Spleen (tissue), 11 donors: Measurements from ENCODE around the gene TTLL11. TPM values are rescaled to one million over a fixed set of nuclear protein-coding genes. Genes with fewer than 3 reads are reported as not detected.

Source experiments
- DNase-seq: peaks from one replicate; pipeline ENCODE4 v3.0.0-alpha.2; 2020
- H3K27ac ChIP-seq, 8 donors: fragments of 200-600 bp; sonication (generic) in 7 of 8; 1 replicate in 4 of 8; 2 replicates in 4 of 8; pipeline versions ENCODE4 v1.5.0 to v1.8.0; 2016 to 2021; ENCODE audit warnings: inconsistent platforms in 4 of 8, mild to moderate bottlenecking in 4 of 8, moderate library complexity in 1 of 8
- H3K27me3 ChIP-seq, 7 donors: fragments of 200-600 bp; sonication (generic) in 6 of 7; replicated peaks in 1 of 7; 1 replicate in 4 of 7; 2 replicates in 3 of 7; pipeline versions ENCODE4 v1.5.0 to v1.8.0; 2016 to 2021; ENCODE audit warnings: inconsistent platforms in 3 of 7, mild to moderate bottlenecking in 1 of 7
- H3K36me3 ChIP-seq, 6 donors: fragments of 200-600 bp; sonication (generic) in 5 of 6; 1 replicate in 4 of 6; 2 replicates in 2 of 6; pipeline versions ENCODE4 v1.5.0 to v1.8.0; 2016 to 2021; ENCODE audit warnings: inconsistent platforms in 2 of 6
- H3K4me1 ChIP-seq, 6 donors: fragments of 200-600 bp; sonication (generic) in 5 of 6; 1 replicate in 3 of 6; 2 replicates in 3 of 6; pipeline versions ENCODE4 v1.5.0 to v1.8.0; 2016 to 2021; ENCODE audit warnings: inconsistent platforms in 3 of 6
- H3K4me3 ChIP-seq, 8 donors: fragments of 200-600 bp; sonication (generic) in 7 of 8; 1 replicate in 4 of 8; 2 replicates in 4 of 8; pipeline versions ENCODE4 v1.5.0 to v1.8.0; 2016 to 2021; ENCODE audit warnings: inconsistent platforms in 4 of 8, mild to moderate bottlenecking in 4 of 8, moderate library complexity in 2 of 8
- H3K9me3 ChIP-seq, 8 donors: fragments of 200-600 bp; sonication (generic) in 7 of 8; 1 replicate in 4 of 8; 2 replicates in 4 of 8; pipeline versions ENCODE4 v1.5.0 to v1.8.0; 2016 to 2021; ENCODE audit warnings: inconsistent platforms in 4 of 8
- CTCF ChIP-seq, 11 experiments: fragments of 200-600 bp in 7 of 11; fragments of 450-650 bp in 4 of 11; sonication (generic) in 4 of 11; IDR thresholded peaks in 8 of 11; conservative IDR thresholded peaks in 3 of 11; 1 replicate in 7 of 11; 2 replicates in 4 of 11; pipeline versions ENCODE4 v1.4.0 to v1.8.0; 2016 to 2021; ENCODE audit warnings: antibody characterized with exemption in 11 of 11, inconsistent platforms in 4 of 11, mild to moderate bottlenecking in 1 of 11
- POLR2A ChIP-seq, 3 donors: fragments of 450-650 bp; IDR thresholded peaks; one replicate each; pipeline ENCODE4 v1.5.1; 2017; ENCODE audit warnings: antibody characterized with exemption in 3 of 3, mild to moderate bottlenecking in 1 of 3
- POLR2AphosphoS5 ChIP-seq, 3 donors: sonication (generic); formaldehyde crosslinking; IDR thresholded peaks; one replicate each; pipeline ENCODE4 v1.5.1; 2017; ENCODE audit warnings: antibody characterized with exemption in 3 of 3
- WGBS, 5 donors: extraction: QIAGEN DNeasy Blood & Tissue Kit in 3 of 5; methylation state at CpG; one replicate each; pipeline versions ENCODE4 v1.1.5 to v1.1.7; 2013 to 2018; 5-methylcytosine and 5-hydroxymethylcytosine counted together
- intact Hi-C: fragments of 100-400 bp; cut with DNase I; formaldehyde crosslinking; loops from one replicate; pipeline ENCODE4 v1.15.0; 2023; ENCODE audit warnings: low total_unique reads
- polyA plus RNA-seq, 3 donors: library from polyadenylated mRNA; stranded (reverse); fragments of 200-250 nt; gene quantifications; one replicate each; pipeline ENCODE4 v1.2.1, GENCODE V29; 2013
- total RNA-seq, 7 donors: library from RNA; depleted of rRNA in 3 of 7; stranded (reverse); fragments of >200 nt in 3 of 7; fragmentation: NEBNext Ultra II Directional in 4 of 7; extraction: Animal tissue kit (Norgen Biotek cat#: 25700) in 4 of 7; gene quantifications; one replicate each; pipeline versions ENCODE4 v1.1.0 to v1.2.1, GENCODE V29; 2016 to 2021
- donor health status: healthy with polysubstance abuse.
- donor health status: DM: no; HTN: no; CAD: no; lungs with moderate emphysema.
- donor health status: DM: no; HTN: no; CAD: no.
- donor health status: Bipolar disorder and iron deficiency.
- donor health status: healthy.
- donor health status: DM: no; HTN: no; CAD: no.
- donor health status: DM: yes; HTN: yes; CAD: no.

The TTLL11 gene
- total and polyA plus RNA-seq, 10 donors = 1.6 to 12.8 (median 7.3) TPM

- no peaks in the 10 kb centered on the region for H3K36me3 ChIP-seq
- no peak for DNase-seq
- no peaks in the 10 kb centered on the region for H3K9me3 ChIP-seq
- TF ChIP-seq CTCF (IDR thresholded peaks at IDR 0.05 in 8 of 11, conservative IDR thresholded peaks at IDR 0.05 in 3 of 11) (no peak), POLR2A (IDR thresholded peaks at IDR 0.05) (no peak), POLR2AphosphoS5 (IDR thresholded peaks at IDR 0.05) (no peak)
- intact Hi-C loops = no loop called here
- WGBS, 5 donors = 76 to 88% (median 85%) methylated on average over 4 of the region's 4 CpGs
- no peak overlapping the region for H3K4me3 ChIP-seq
- H3K4me1 ChIP-seq = peaks cover 0 to 32% (median 3%) of the 10 kb centered on the region in 6 donors
- H3K27ac ChIP-seq = no peak overlapping the region
- no peaks in the 10 kb centered on the region for H3K27me3 ChIP-seq
These were observed 145.3 kb downstream of the TTLL11 start for GRCh38 chr9:121947775-121948174.

GRCh38 chr9:121946465-121946864, 146.6 kb downstream of the TTLL11 start:
- H3K27ac ChIP-seq = peak overlapping the region in 3 of 8 donors; percentile 35 to 77 (median 71)
- no peaks in the 10 kb centered on the region for H3K9me3 ChIP-seq
- no peak overlapping the region for H3K4me3 ChIP-seq
- WGBS, 5 donors = 61 to 81% (median 69%) methylated on average over 5 of the region's 5 CpGs
- no peaks in the 10 kb centered on the region for H3K27me3 ChIP-seq
- TF ChIP-seq POLR2AphosphoS5 (IDR thresholded peaks at IDR 0.05) (peak in 1 of 3 donors; percentile 28), CTCF (IDR thresholded peaks at IDR 0.05 in 8 of 11, conservative IDR thresholded peaks at IDR 0.05 in 3 of 11) (no peak)
- no peak for DNase-seq
- intact Hi-C loops = no loop called here
- no peaks in the 10 kb centered on the region for H3K36me3 ChIP-seq
- peaks cover 0 to 34% (median 3%) of the 10 kb centered on the region in 6 donors for H3K4me1 ChIP-seq

- H3K27me3 ChIP-seq = no peaks in the 10 kb centered on the region
- intact Hi-C loops = no loop called here
- no peak for DNase-seq
- no peaks in the 10 kb centered on the region for H3K9me3 ChIP-seq
- H3K4me1 ChIP-seq = peaks cover 0 to 34% (median 3%) of the 10 kb centered on the region in 6 donors
- no peaks in the 10 kb centered on the region for H3K36me3 ChIP-seq
- TF ChIP-seq POLR2AphosphoS5 (IDR thresholded peaks at IDR 0.05) = no peak
- TF ChIP-seq CTCF (IDR thresholded peaks at IDR 0.05 in 8 of 11, conservative IDR thresholded peaks at IDR 0.05 in 3 of 11) = no peak
- TF ChIP-seq POLR2A (IDR thresholded peaks at IDR 0.05) = no peak
- H3K4me3 ChIP-seq = no peak overlapping the region
- WGBS, 5 donors = 69 to 89% (median 76%) methylated on average over 4 of the region's 4 CpGs
- peak overlapping the region in 3 of 8 donors; percentile 35 to 77 (median 71) for H3K27ac ChIP-seq
These were observed 147.3 kb downstream of the TTLL11 start for GRCh38 chr9:121945849-121946248.

GRCh38 chr9:121945281-121945680, 147.8 kb downstream of the TTLL11 start:
- TF ChIP-seq POLR2A (IDR thresholded peaks at IDR 0.05) (no peak), POLR2AphosphoS5 (IDR thresholded peaks at IDR 0.05) (no peak), CTCF (IDR thresholded peaks at IDR 0.05 in 8 of 11, conservative IDR thresholded peaks at IDR 0.05 in 3 of 11) (no peak)
- DNase-seq = no peak
- Histone ChIP-seq H3K27me3 (no peaks in the 10 kb centered on the region), H3K9me3 (no peaks in the 10 kb centered on the region), H3K36me3 (no peaks in the 10 kb centered on the region), H3K4me3 (no peak overlapping the region), H3K4me1 (peaks cover 0 to 34% (median 3%) of the 10 kb centered on the region in 6 donors), H3K27ac (peak overlapping the region in 2 of 8 donors; percentile 71 to 77)
- 83 to 94% (median 87%) methylated on average over 4 of the region's 4 CpGs for WGBS, 5 donors
- intact Hi-C loops = no loop called here
